ENCODE data around the gene EDNRA. TPM values are rescaled to one million over a fixed set of nuclear protein-coding genes. Genes with fewer than 3 reads are reported as not detected.

EDNRA gene
- total RNA-seq, 1 experiment from 2014 or later = 2.5 TPM

DNA sequence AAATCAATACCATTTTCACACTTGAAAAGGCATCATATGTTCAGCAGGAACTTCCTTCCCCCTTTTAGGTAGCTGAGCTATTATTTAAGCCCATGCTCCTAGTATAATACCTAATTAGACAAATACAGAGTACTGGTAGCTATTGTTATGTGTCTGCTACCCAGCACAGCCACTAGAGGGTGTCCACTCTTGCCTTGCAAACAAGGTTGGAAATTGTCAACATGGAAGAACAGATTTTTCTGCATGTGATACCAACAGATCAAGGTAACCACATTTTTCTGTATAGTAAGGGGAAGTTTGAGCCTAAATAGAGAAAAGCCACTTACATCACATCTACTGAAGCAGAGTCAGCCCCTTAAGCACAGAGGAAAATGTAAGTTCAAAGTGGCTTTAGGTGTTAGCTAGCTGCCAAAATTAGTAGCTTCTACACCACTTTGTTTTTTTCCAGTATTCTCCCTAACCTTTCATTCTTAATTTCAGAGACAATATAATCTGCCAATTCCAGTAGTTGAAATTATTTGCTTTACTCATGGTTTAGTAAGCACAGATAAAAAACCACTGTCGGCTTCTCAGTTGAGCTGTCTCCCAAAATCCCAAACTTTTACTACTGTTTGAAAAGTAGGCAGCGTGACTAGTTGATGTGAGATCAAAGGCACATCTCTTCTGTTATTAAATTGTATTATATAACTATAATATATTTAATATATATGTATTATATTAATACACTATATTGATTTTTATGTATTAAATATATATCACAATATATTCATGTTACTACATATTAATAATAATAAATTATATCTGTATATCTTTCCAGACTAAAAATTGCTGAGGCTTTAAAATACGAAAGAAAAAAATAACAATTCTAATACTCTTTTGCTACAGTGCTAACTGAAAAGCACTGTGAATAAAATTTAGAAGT is 38.2 kb downstream of the EDNRA start:
- ChIA-PET POLR2A (no interaction called here), CTCF (interaction anchor here (0.5 to 1.9 kb wide), 38 partner anchors 9 to 573 kb away, joined by 3 to 40 read pairs (median 4); partner anchors contain the start of genes EDNRA, TMEM184C and TTC29)
- TF ChIP-seq, protein P1, sequence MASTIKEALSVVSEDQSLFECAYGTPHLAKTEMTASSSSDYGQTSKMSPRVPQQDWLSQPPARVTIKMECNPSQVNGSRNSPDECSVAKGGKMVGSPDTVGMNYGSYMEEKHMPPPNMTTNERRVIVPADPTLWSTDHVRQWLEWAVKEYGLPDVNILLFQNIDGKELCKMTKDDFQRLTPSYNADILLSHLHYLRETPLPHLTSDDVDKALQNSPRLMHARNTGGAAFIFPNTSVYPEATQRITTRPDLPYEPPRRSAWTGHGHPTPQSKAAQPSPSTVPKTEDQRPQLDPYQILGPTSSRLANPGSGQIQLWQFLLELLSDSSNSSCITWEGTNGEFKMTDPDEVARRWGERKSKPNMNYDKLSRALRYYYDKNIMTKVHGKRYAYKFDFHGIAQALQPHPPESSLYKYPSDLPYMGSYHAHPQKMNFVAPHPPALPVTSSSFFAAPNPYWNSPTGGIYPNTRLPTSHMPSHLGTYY (CRISPR knock-in tag; IDR thresholded peaks at IDR 0.05) = no peak
- TF ChIP-seq, protein P2, sequence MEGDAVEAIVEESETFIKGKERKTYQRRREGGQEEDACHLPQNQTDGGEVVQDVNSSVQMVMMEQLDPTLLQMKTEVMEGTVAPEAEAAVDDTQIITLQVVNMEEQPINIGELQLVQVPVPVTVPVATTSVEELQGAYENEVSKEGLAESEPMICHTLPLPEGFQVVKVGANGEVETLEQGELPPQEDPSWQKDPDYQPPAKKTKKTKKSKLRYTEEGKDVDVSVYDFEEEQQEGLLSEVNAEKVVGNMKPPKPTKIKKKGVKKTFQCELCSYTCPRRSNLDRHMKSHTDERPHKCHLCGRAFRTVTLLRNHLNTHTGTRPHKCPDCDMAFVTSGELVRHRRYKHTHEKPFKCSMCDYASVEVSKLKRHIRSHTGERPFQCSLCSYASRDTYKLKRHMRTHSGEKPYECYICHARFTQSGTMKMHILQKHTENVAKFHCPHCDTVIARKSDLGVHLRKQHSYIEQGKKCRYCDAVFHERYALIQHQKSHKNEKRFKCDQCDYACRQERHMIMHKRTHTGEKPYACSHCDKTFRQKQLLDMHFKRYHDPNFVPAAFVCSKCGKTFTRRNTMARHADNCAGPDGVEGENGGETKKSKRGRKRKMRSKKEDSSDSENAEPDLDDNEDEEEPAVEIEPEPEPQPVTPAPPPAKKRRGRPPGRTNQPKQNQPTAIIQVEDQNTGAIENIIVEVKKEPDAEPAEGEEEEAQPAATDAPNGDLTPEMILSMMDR (IDR thresholded peaks at IDR 0.05) = peak; percentile 79
- TF ChIP-seq HMGA2 (CRISPR knock-in tag; IDR thresholded peaks at IDR 0.05) = peak; percentile 93

DNA sequence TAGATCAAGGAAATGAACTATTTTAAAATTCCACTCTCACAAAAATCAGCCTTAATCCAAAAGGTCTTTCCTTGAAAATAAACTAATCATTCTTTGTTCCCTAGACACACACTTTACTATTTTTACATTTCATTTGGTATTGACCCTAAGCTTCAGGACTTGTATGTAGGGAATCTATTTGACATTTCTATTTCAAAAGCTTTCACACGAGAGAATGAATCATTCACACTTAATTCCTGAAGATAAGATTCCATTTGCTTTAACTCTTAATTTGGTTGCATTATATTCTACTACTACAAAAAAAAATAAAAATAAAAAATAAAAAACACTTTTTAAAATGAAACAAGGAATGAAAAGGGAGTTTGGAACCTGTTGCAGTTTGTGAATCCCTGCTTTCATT is 43.7 kb downstream of the EDNRA start:
- CTCF ChIA-PET = interaction anchor here (0.7 to 1.1 kb wide), 2 partner anchors 342 kb away, joined by 3 read pairs; no protein-coding TSS in a partner anchor
- ATAC-seq = no peak

More for the DNA sequence above, 38.2 kb downstream of the EDNRA start:
- Mint-ChIP-seq H3K4me3 (no peak overlapping the region), H3K27ac (no peak overlapping the region), H3K36me3 (no peaks in the 10 kb centered on the region), H3K9me3 (no peaks in the 10 kb centered on the region), H3K27me3 (ENCODE audit: low read depth) (no peaks in the 10 kb centered on the region), H3K4me1 (no peaks in the 10 kb centered on the region)
- peak; percentile 87 for ATAC-seq
- DNase-seq (ENCODE audit: low spot score) = peak; percentile 70

DNA sequence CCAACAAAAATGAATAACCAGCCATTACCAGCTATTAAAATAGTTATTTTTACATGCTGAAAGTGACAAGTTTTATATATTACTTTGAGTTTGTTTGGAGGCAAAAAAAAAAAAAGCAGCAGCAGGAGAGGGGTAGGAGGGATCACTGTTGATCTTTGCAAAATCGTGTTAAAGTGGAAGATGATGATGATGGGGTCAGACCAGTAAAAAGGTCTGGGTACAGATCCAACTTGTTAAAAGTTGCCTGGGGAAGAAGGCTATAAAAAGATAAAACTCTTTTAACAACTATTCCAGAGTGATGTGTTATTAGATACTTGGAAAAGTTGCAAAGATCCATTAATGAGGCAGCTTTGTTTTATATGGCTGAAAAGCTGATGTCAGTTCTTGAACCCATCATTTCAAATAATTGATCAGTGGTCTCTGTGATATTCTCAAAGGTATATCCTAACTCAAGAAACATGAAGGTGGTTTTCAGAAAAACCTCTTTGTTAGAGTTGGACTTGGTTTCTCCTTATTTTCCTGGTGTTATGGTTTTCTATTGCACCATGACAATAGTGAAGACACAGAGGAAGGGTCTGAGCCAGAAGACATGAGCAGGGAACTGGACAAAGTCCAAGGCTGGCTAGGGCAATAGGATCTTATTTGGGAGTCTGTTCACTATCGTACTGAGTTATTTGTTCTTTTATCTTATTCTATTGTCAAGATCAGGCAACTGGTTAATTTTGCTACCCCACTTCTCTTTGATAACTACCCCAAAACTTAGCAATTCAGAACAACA is 44.8 kb downstream of the EDNRA start:
- TF ChIP-seq USF2 (CRISPR knock-in tag; IDR thresholded peaks at IDR 0.05) = no peak
- Mint-ChIP-seq H3K36me3 (no peaks in the 10 kb centered on the region), H3K9me3 (no peaks in the 10 kb centered on the region), H3K4me3 (no peak overlapping the region), H3K27ac (no peak overlapping the region), H3K4me1 (no peaks in the 10 kb centered on the region), H3K27me3 (ENCODE audit: low read depth) (no peaks in the 10 kb centered on the region)
- DNase-seq (ENCODE audit: low spot score) (no peak), ATAC-seq (no peak)
- ChIA-PET POLR2A (no interaction called here), CTCF (interaction anchor here (0.7 to 2.3 kb wide), 8 partner anchors 14 to 341 kb away, joined by 3 to 13 read pairs (median 4); no protein-coding TSS in a partner anchor)

More for the DNA sequence above, 43.7 kb downstream of the EDNRA start:
- H3K27ac Mint-ChIP-seq = no peak overlapping the region
- no peaks in the 10 kb centered on the region for H3K27me3 Mint-ChIP-seq (ENCODE audit: low read depth)
- no peak for DNase-seq (ENCODE audit: low spot score)
- POLR2A ChIA-PET = no interaction called here
- H3K4me1 Mint-ChIP-seq = no peaks in the 10 kb centered on the region
- no peak overlapping the region for H3K4me3 Mint-ChIP-seq
- no peaks in the 10 kb centered on the region for H3K9me3 Mint-ChIP-seq
- no peaks in the 10 kb centered on the region for H3K36me3 Mint-ChIP-seq
- TF ChIP-seq FOXJ3 (CRISPR knock-in tag; IDR thresholded peaks at IDR 0.05; ENCODE audit: borderline replicate concordance) = no peak

GRCh38 chr4:147526272-147526654 is 45.4 kb downstream of the EDNRA start:
- H3K9me3 Mint-ChIP-seq = no peaks in the 10 kb centered on the region
- no peaks in the 10 kb centered on the region for H3K36me3 Mint-ChIP-seq
- H3K4me3 Mint-ChIP-seq = no peak overlapping the region
- H3K27me3 Mint-ChIP-seq (ENCODE audit: low read depth) = no peaks in the 10 kb centered on the region
- POLR2A ChIA-PET = no interaction called here
- H3K27ac Mint-ChIP-seq = peak overlapping the region; percentile 66; the same call in 1 of the 2 replicates
- CTCF ChIA-PET = interaction anchor here (0.5 to 2.3 kb wide), 9 partner anchors 9 to 672 kb away, joined by 3 to 13 read pairs (median 4); no protein-coding TSS in a partner anchor
- ATAC-seq (peak; percentile 93), DNase-seq (ENCODE audit: low spot score) (no peak)
- H3K4me1 Mint-ChIP-seq = no peaks in the 10 kb centered on the region
- no peak for TF ChIP-seq USF2 (CRISPR knock-in tag; IDR thresholded peaks at IDR 0.05)
- no peak for TF ChIP-seq CREM (CRISPR knock-in tag; IDR thresholded peaks at IDR 0.05)
- no peak for TF ChIP-seq ZNF219 (CRISPR knock-in tag; IDR thresholded peaks at IDR 0.05; ENCODE audit: borderline replicate concordance)
- TF ChIP-seq RORB (CRISPR knock-in tag; IDR thresholded peaks at IDR 0.05) = no peak
- no peak for TF ChIP-seq IRF2 (CRISPR knock-in tag; IDR thresholded peaks at IDR 0.05; ENCODE audit: borderline replicate concordance, low read depth)

Measured in WTC11 (cell line).